GM19239 (cell line): ENCODE results near the gene CACNG4.

Experiments
- DNase-seq: peaks from one replicate; pipeline ENCODE4 v3.0.0; 2011; ENCODE audit warnings: low spot score; ENCODE audit not compliant: insufficient read length
- FAIRE-seq: peaks from 2 replicates; lab custom pipeline; 2011; peaks lifted over from hg19 to GRCh38; lab: Jason Lieb, UNC

The CACNG4 gene

DNA sequence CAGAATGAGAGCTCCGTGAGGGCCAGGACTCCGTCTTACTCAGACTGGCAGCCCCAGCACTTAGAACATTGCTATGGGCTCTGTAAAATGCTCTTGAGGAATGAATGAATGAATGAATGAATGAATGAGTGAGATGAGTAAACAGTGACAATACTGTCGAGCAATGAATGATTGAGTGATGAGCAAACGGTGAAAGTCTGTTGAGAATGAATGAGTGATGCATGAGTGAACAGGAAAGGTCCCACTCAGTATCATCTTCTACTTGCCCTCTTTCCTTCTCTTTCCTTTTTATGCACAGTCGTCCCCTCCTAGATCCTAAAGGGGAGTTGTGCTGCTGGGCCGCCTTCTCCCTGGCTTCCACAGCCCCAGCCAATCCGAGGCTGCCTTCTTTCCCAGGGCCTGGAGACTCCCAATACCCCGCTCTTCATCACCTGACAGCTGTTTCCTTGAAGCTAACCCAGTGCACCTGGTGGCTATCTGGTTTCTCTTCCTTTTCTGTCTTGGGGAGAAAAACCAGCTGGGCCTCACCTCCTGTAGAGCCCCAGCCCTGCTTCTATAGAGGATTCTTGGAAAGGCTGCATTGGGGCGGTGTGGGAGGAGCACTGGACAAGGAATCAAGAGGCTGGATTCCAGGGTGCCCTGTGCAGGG, 47.1 kb downstream of the CACNG4 start:
- FAIRE-seq, result no peak
- no peak for DNase-seq

DNA sequence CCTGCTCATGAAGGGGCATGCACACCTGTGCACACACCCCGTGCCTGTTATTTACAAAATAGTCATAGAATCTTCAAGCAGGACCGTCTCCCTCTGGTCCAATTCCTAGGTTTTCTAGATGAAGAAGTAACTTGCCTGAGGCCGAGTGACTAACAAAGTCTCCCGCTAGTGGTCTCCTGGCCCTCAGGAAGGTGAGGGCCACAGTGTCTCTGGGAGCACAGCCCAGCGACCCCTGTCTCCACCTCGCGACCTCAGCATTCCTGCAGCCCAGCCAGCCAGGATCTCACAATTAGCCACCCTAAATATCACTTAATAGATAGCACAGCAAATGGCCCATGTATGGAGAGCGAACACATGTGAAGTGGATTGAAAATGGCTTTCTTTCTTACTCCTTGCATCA, 49.4 kb downstream of the CACNG4 start:
- no peak for FAIRE-seq
- no peak for DNase-seq

GRCh38 chr17:67015001-67015400, 50.5 kb downstream of the CACNG4 start:
- DNase-seq (no peak), FAIRE-seq (no peak)

DNA sequence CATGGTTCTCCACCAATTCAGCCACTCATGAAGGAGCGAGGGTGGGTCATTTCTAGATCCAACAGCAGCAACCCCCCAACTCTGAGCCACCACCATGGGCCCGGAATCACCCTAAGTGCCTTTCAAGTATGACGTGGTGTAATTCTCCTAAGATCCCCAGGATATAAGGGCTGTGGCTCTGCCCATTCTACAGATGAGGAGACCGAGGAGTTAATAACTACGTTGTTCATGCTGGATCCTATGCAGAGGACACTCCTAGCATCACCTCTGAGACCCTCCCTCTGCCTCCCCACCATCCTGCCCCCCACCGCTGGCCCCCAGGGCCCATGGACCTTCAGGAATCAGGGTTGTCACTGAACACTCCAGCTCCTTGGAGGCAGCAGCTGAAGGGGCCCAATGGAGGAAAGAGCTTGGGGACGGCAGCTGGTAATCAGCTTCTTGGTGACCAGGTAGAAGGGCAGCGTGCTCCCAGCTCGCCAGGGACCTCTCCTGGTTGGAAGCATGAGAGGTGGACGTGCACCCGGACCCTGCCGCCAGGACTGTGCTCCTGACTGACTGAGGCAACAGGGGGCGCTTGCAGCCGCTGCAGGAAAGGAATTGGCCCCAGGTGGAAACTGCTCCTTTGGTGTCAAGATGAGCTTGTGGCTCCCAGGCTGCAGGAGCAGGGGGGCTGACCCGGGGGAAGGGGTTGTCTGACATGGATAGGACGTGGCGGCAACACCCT, 51.7 kb downstream of the CACNG4 start:
- FAIRE-seq (no peak), DNase-seq (no peak)

DNA sequence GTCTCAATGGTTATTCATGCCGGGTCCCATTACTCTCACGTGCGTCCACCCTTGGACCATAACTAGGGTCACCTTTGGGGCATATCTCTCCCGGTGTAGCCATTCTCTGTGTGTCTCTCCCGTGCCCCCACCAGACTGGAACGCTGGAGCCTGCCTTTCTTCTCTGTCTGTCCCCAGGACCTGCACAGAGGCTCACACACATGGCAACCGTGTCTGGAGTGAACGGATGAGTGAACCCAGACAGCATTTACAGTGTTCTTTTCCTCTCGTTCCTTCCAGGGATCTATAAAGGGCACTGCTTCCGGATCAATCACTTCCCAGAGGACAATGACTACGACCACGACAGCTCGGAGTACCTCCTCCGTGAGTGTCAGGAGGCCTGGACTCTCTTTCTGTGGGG, 53.4 kb downstream of the CACNG4 start:
- no peak for FAIRE-seq

GRCh38 chr17:67018471-67019434, 54.2 kb downstream of the CACNG4 start:
- FAIRE-seq (no peak), DNase-seq (no peak)

More for the DNA sequence above, 53.4 kb downstream of the CACNG4 start:
- DNase-seq, result no peak

DNA sequence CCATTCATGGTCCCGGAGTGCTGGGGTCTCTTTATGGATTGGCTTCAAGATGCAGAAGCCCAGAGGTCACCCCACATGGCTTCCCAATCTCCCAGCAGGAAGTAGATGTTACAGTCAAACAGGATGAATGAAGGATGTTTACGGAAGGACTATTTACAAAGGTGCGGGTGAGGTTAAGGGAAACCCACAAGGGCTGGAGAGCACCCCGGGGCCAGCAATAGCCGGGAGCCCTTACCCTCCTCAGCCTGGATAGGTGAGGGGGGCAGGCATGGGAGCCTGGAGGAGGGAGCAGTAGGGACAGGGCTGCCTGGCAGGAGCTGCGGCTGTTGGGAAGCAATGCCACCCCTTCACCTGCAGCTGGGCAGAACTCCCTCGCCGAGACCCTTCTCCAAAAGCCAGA, 55.3 kb downstream of the CACNG4 start:
- no peak for FAIRE-seq

GRCh38 chr17:67020293-67020766, 55.8 kb downstream of the CACNG4 start:
- FAIRE-seq, result no peak
- DNase-seq, result no peak

More for the DNA sequence above, 55.3 kb downstream of the CACNG4 start:
- DNase-seq, result no peak

DNA sequence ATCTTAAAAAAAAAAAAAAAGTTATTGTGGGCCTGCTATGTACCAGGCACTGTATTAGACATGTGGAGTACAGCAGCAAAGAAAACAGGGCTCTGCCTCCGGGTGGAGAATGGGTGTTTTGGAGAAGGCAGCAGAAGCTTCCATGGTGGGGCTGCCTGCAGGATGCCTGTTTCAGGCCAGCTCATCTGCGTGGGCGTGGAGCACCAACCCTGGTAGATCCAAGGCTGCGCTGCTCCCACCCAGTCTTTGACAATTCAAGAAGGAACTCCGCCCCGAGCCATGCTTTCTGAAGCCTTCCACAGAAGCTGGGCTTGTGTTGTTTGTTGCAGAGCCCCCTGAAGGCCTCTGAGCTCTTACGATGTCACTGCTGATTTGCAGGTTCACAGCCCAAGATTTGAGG, 56.7 kb downstream of the CACNG4 start:
- FAIRE-seq, result no peak

GRCh38 chr17:67021743-67022450, 57.4 kb downstream of the CACNG4 start:
- DNase-seq (no peak), FAIRE-seq (no peak)

More for the DNA sequence above, 56.7 kb downstream of the CACNG4 start:
- DNase-seq, result no peak

DNA sequence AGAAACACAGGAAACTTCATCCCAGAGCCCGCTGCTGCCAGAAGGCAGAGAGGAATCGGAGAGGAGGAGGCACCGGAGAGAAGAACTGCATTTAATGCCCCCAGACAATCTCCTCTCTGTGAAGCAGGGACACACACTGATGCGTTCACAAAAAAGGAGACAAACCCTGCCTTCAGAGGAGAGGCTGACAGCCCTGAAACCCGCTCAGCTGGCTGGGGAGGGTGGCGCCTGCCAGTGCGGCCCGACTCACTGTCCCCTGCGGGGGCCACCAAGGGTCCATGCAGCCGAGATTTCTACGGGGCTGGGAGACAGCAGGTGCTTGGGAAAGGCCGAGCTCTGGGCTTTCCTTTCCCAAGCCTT, 57.9 kb downstream of the CACNG4 start:
- no peak for FAIRE-seq

DNA sequence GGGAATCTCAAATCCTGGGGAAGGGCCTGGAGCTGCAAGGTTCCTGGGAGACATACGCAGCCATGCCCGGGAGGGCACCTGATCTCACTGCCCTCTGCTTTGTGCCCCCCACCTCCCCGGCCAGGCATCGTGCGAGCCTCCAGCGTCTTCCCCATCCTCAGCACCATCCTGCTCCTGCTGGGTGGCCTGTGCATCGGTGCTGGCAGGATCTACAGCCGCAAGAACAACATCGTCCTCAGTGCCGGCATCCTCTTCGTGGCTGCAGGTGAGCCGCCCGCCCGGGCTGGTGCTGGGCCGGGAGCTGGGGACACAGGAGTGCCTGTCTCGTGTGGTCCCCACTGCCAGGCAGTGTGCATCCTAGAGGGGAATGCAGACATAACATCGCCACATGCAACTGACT, 60.2 kb downstream of the CACNG4 start:
- FAIRE-seq (no peak), DNase-seq (no peak)

More for the DNA sequence above, 57.9 kb downstream of the CACNG4 start:
- no peak for DNase-seq

DNA sequence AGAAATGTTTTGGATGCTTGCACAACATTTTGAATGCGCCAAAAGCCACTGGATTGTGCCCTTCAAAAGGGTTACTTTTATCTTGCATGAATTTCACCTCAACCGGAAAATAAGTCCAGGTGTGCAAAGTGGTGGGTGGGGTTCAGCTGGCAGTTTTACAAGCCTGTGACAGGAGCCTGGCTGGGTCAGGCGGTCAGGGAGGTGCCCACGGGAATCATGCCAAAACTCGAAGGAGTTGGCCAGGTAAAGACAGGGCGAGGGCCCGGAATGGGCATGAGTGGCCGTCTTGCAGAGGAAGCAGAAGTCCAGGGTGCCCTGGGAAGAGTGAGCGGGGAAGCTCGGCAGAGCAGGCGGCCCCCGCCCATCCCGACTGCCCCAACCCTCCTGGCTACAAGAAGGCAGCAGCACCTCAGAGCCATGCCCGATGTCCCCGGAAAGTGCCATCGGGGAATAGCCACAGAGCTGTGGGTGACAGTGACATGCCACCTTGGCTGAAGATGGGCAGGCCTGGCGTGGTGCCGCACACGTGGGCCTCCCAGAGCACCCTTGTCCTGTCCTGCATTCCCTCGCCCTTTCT, 60.8 kb downstream of the CACNG4 start:
- DNase-seq (no peak), FAIRE-seq (no peak)

GRCh38 chr17:67026341-67026740, 61.8 kb downstream of the CACNG4 start:
- DNase-seq (no peak), FAIRE-seq (no peak)

DNA sequence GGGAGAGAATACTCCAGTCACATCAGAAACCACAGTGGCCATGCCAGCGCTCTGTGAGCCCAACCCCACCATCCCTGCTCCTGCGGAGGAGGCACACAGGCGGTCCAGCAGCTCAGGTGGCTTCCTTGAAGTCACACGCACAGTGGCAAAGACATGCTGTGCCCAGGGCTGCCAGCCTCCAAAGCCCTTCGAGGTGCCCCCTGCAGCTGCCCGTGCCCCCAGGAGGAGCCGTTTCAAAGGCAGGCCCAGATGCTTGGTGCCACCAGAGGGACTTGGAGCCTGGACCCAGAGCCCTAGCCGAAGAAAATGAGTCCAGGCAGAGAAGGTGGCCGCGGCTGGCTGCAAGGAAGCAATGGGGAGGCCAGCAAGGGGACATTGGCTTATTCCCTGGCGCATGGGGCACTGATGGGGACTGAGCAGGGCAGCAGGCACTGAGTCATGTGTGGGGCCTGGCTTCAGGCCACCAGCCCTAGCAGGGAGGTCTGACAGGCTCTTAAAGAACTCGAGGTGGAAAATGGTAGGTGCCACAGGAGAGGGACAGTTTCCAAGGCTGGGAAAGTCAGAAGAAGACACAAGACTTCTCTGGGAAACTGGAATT, 62.6 kb downstream of the CACNG4 start:
- FAIRE-seq (no peak), DNase-seq (no peak)

- FAIRE-seq (no peak), DNase-seq (no peak)
Measured at GRCh38 chr17:67030641-67031040, 66.1 kb downstream of the CACNG4 start.

GRCh38 chr17:67032382-67032781, 67.9 kb downstream of the CACNG4 start:
- FAIRE-seq, result no peak
- DNase-seq, result no peak

DNA sequence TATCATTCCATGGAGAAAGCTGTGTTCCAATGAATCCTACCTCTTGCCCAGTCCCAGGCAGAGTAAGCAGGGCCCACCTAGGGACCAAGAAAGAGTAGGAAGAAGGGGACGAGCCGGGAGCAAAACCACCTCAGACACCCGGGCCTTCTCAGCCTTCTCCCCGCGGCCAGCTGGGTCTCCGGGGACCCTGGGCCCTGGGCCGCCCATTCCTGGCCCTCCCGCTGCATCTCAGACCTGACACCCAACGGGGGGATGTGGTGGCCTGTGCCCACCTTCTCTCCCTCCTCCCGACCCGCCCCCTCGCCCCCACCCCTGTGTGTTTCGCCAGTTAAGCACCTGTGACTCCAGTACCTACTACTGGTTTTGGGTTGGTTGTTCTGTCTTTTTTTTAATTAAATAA, 68.5 kb downstream of the CACNG4 start:
- DNase-seq (no peak), FAIRE-seq (no peak)

DNA sequence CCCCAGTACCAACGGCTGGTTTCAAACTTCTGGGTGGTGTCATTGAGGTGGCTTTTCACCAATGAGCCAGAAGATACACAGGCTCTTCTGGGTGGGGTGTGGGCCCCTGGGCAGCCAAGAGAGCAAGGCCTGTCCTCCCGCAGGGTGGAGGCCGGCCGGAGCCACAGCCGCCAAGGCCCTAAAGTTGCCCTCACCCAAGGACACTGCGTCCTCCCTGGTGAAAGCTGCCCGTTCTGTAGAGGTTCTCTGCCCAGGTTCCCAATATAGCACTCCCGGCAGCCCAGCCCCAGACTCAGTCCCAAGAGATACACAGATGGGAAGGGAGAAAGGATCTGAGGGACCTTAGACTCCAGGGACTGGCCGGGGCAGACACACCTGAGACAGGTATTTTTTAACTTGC, 69.1 kb downstream of the CACNG4 start:
- FAIRE-seq, result no peak
- DNase-seq, result no peak
